Measurements from ENCODE around the gene AK5. TPM values are rescaled to one million over a fixed set of nuclear protein-coding genes. Genes with fewer than 3 reads are reported as not detected.

The AK5 gene
- total RNA-seq, 1 experiment from 2014 or later: 3.8 TPM

DNA sequence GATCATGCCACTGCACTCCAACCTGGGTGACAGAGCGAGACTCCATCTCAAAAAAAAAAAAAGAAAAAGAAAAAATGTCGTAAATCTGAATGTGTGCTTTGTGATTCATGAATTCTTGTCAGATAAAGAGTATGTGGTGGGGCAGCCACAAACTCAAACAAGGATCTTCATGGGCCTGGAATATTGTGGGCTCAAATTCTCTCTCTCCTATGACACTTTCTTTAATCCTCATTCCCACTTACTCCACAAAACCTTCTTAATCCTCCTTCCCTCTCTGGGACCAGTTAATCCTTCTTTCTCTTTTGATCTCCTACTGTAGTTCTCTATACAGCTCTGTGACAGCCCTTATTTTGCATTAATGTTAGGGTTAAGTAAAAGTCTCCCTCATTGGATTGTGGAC, 112.3 kb downstream of the AK5 start:
- Histone ChIP-seq H3K4me1 (ENCODE audit: insufficient read depth, low read length) (peaks cover 27% of the 10 kb centered on the region), H3K9me2 (replicated peaks; ENCODE audit: low read length) (no peaks in the 10 kb centered on the region), H3K36me3 (ENCODE audit: low read depth, low read length) (no peaks in the 10 kb centered on the region), H3K27ac (ENCODE audit: low read length) (peak overlapping the region; percentile 96), H4K20me1 (ENCODE audit: low read length) (no peaks in the 10 kb centered on the region), H2AFZ (ENCODE audit: low read length) (0 out of 2 replicates have a peak overlapping the region, but pooled peaks have one; percentile 37), H3K9ac (ENCODE audit: low read length) (peak overlapping the region; percentile 67), H3K9me3 (ENCODE audit: low read length) (no peaks in the 10 kb centered on the region), H3K79me2 (ENCODE audit: low read length) (no peaks in the 10 kb centered on the region), H3K4me3 (ENCODE audit: low read length) (peak overlapping the region; percentile 47; the same call in 1 of the 2 replicates), H3F3A (ENCODE audit: low read length, unreplicated experiment) (peaks cover 8% of the 10 kb centered on the region), H3K4me2 (ENCODE audit: low read length) (peak overlapping the region; percentile 74), H3K27me3 (ENCODE audit: low read length) (no peaks in the 10 kb centered on the region)
- peak; percentile 84 for ATAC-seq
- ChIA-PET CTCF (interaction anchor here (0.5 to 0.6 kb wide), 3 partner anchors 139 to 247 kb away, joined by 3 to 5 read pairs (median 4); no protein-coding TSS in a partner anchor), POLR2A (ENCODE audit: unreplicated experiment) (no interaction called here)
- TF ChIP-seq EZH2phosphoT487 (IDR thresholded peaks at IDR 0.05; ENCODE audit: borderline replicate concordance, low read length): no peak
- TF ChIP-seq, protein P1, sequence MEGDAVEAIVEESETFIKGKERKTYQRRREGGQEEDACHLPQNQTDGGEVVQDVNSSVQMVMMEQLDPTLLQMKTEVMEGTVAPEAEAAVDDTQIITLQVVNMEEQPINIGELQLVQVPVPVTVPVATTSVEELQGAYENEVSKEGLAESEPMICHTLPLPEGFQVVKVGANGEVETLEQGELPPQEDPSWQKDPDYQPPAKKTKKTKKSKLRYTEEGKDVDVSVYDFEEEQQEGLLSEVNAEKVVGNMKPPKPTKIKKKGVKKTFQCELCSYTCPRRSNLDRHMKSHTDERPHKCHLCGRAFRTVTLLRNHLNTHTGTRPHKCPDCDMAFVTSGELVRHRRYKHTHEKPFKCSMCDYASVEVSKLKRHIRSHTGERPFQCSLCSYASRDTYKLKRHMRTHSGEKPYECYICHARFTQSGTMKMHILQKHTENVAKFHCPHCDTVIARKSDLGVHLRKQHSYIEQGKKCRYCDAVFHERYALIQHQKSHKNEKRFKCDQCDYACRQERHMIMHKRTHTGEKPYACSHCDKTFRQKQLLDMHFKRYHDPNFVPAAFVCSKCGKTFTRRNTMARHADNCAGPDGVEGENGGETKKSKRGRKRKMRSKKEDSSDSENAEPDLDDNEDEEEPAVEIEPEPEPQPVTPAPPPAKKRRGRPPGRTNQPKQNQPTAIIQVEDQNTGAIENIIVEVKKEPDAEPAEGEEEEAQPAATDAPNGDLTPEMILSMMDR (conservative IDR thresholded peaks at IDR 0.05; ENCODE audit: low read depth, low read length): no peak
- TF ChIP-seq EZH2 (IDR thresholded peaks at IDR 0.05; ENCODE audit: low read length, unreplicated experiment): no peak
- intact Hi-C loops (cut with micrococcal nuclease): loop anchor here (1.0 to 5.0 kb wide), 3 partner anchors 18 to 177 kb away; partner anchors contain the start of gene PIGK
- DNase-seq: peak; percentile 85
- BruUV-seq (replicated peaks): no TSS peak

DNA sequence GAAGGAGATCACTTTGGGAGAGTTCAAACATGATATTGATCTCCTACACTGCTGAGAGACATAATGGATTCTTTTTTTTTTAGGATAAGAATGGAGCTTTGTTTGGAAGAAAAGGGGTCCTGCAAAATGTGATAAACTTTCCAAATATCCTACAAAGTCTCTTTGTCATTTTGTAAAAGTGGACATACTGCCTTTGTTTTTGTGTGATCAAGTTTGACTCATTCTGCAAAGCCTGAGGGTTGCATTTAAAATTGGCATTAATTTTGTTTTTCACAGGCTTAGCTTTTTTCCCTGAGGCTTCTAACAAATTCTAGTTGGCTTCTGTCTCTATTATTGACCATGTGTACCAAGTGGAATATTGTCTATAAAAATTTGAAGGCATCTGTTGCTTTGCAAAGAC, 113.2 kb downstream of the AK5 start:
- H3K9me2 ChIP-seq (replicated peaks; ENCODE audit: low read length): no peaks in the 10 kb centered on the region
- peak; percentile 58 for DNase-seq
- H3K9ac ChIP-seq (ENCODE audit: low read length): peak overlapping the region; percentile 67
- no TSS peak for BruUV-seq (replicated peaks)
- H3K4me3 ChIP-seq (ENCODE audit: low read length): no peak overlapping the region
- no peaks in the 10 kb centered on the region for H3K79me2 ChIP-seq (ENCODE audit: low read length)
- peaks cover 8% of the 10 kb centered on the region for H3F3A ChIP-seq (ENCODE audit: low read length, unreplicated experiment)
- ChIA-PET POLR2A (ENCODE audit: unreplicated experiment) (no interaction called here), CTCF (no interaction called here)
- H3K4me2 ChIP-seq (ENCODE audit: low read length): peak overlapping the region; percentile 74
- 0 out of 2 replicates have a peak overlapping the region, but pooled peaks have one; percentile 14 for H2AFZ ChIP-seq (ENCODE audit: low read length)
- H3K4me1 ChIP-seq (ENCODE audit: insufficient read depth, low read length): peaks cover 27% of the 10 kb centered on the region
- peak; percentile 32 for ATAC-seq
- peak overlapping the region; percentile 96 for H3K27ac ChIP-seq (ENCODE audit: low read length)
- no peaks in the 10 kb centered on the region for H3K36me3 ChIP-seq (ENCODE audit: low read depth, low read length)
- TF ChIP-seq EZH2 (IDR thresholded peaks at IDR 0.05; ENCODE audit: low read length, unreplicated experiment) (no peak), EZH2phosphoT487 (IDR thresholded peaks at IDR 0.05; ENCODE audit: borderline replicate concordance, low read length) (no peak)
- TF ChIP-seq, protein P1 (conservative IDR thresholded peaks at IDR 0.05; ENCODE audit: low read depth, low read length): no peak
- no peaks in the 10 kb centered on the region for H4K20me1 ChIP-seq (ENCODE audit: low read length)
- intact Hi-C loops (cut with micrococcal nuclease): loop anchor here (2.0 kb wide), 1 partner anchor 142 kb away; no protein-coding TSS in a partner anchor
- H3K27me3 ChIP-seq (ENCODE audit: low read length): no peaks in the 10 kb centered on the region
- no peaks in the 10 kb centered on the region for H3K9me3 ChIP-seq (ENCODE audit: low read length)

DNA sequence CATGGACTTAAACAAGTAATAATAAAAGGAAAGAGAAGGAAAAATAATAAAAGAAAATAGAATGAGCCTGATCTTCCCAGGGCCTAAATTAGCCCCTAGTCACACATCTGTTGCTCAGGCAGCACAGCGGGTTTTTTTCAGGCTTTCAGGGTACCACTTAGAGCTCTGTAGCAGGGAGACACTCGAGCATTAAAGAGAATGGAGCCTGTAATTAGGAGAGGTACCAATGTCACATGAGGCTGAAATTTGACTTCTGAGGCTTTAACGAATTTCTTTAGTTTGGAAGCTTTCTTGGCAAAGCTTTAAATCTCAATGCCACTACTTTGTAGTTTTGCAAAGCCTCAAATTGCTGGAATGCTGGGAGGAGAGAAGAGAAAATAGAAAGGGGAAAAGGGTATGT, 116.3 kb downstream of the AK5 start:
- no peaks in the 10 kb centered on the region for H3K9me3 ChIP-seq (ENCODE audit: low read length)
- BruUV-seq (replicated peaks): no TSS peak
- H3K4me3 ChIP-seq (ENCODE audit: low read length): no peak overlapping the region
- CTCF ChIA-PET: no interaction called here
- intact Hi-C loops (cut with micrococcal nuclease): no loop called here
- POLR2A ChIA-PET (ENCODE audit: unreplicated experiment): no interaction called here
- ATAC-seq (no peak), DNase-seq (no peak)
- H3K27ac ChIP-seq (ENCODE audit: low read length): no peak overlapping the region
- H3F3A ChIP-seq (ENCODE audit: low read length, unreplicated experiment): peaks cover 8% of the 10 kb centered on the region
- no peak overlapping the region for H3K9ac ChIP-seq (ENCODE audit: low read length)
- H2AFZ ChIP-seq (ENCODE audit: low read length): no peak overlapping the region
- no peaks in the 10 kb centered on the region for H3K79me2 ChIP-seq (ENCODE audit: low read length)
- no peaks in the 10 kb centered on the region for H3K9me2 ChIP-seq (replicated peaks; ENCODE audit: low read length)
- no peaks in the 10 kb centered on the region for H4K20me1 ChIP-seq (ENCODE audit: low read length)
- H3K36me3 ChIP-seq (ENCODE audit: low read depth, low read length): no peaks in the 10 kb centered on the region
- TF ChIP-seq EZH2phosphoT487 (IDR thresholded peaks at IDR 0.05; ENCODE audit: borderline replicate concordance, low read length) (no peak), EZH2 (IDR thresholded peaks at IDR 0.05; ENCODE audit: low read length, unreplicated experiment) (no peak)
- TF ChIP-seq, protein P1 (conservative IDR thresholded peaks at IDR 0.05; ENCODE audit: low read depth, low read length): no peak
- no peak overlapping the region for H3K4me2 ChIP-seq (ENCODE audit: low read length)
- no peaks in the 10 kb centered on the region for H3K27me3 ChIP-seq (ENCODE audit: low read length)
- H3K4me1 ChIP-seq (ENCODE audit: insufficient read depth, low read length): peaks cover 27% of the 10 kb centered on the region
